Fibroblast of lung (primary cell): ENCODE results near the gene FLT3LG. TPM values are rescaled to one million over a fixed set of nuclear protein-coding genes. Genes with fewer than 3 reads are reported as not detected.

Experiments
- DNase-seq, 2 donors: peaks; one replicate each; pipeline versions ENCODE4 v3.0.0 to v3.0.0-alpha.2; 2010; ENCODE audit warnings: low read depth in 2 of 2
- H2AFZ ChIP-seq: 2 replicates; pipeline ENCODE4 v1.5.1; 2012; ENCODE audit warnings: low read length, control low read depth, inconsistent platforms
- H3K27ac ChIP-seq: 2 replicates; pipeline ENCODE4 v1.5.1; 2011; ENCODE audit warnings: low read length, control low read depth; ENCODE audit not compliant: insufficient read depth
- H3K27me3 ChIP-seq: 2 replicates; pipeline ENCODE4 v1.5.1; 2011; ENCODE audit warnings: mild to moderate bottlenecking, low read length; ENCODE audit not compliant: control insufficient read depth, insufficient read depth
- H3K36me3 ChIP-seq: 2 replicates; pipeline ENCODE4 v1.5.1; 2011; ENCODE audit warnings: low read length; ENCODE audit not compliant: control insufficient read depth, insufficient read depth
- H3K4me1 ChIP-seq: 2 replicates; pipeline ENCODE4 v1.5.1; 2011; ENCODE audit warnings: low read length; ENCODE audit not compliant: control insufficient read depth, insufficient read depth; ENCODE audit errors: extremely low read depth
- H3K4me2 ChIP-seq: 2 replicates; pipeline ENCODE4 v1.5.1; 2011; ENCODE audit warnings: low read length, control low read depth; ENCODE audit not compliant: insufficient read depth; ENCODE audit errors: extremely low read depth
- H3K4me3 ChIP-seq, 4 experiments: fragments of 200-600 bp in 1 of 4; sonication (generic) in 1 of 4; replicated peaks in 1 of 4; 2 replicates each; pipeline ENCODE4 v1.5.1; 2011 to 2016; ENCODE audit warnings: low read length in 4 of 4, low read depth in 3 of 4, mild to moderate bottlenecking in 3 of 4, control low read depth in 2 of 4, inconsistent platforms in 1 of 4, mixed read lengths in 1 of 4; ENCODE audit not compliant: insufficient read depth in 1 of 4; ENCODE audit errors: control extremely low read depth in 1 of 4
- H3K79me2 ChIP-seq: 2 replicates; pipeline ENCODE4 v1.5.1; 2012; ENCODE audit warnings: mild to moderate bottlenecking, low read length, inconsistent platforms; ENCODE audit not compliant: control insufficient read depth, insufficient read depth
- H3K9ac ChIP-seq: 2 replicates; pipeline ENCODE4 v1.5.1; 2011; ENCODE audit warnings: mild to moderate bottlenecking, low read length, control low read depth; ENCODE audit not compliant: insufficient read depth
- H3K9me3 ChIP-seq: 2 replicates; pipeline ENCODE4 v1.5.1; 2012; ENCODE audit warnings: low read depth, low read length; ENCODE audit not compliant: control insufficient read depth, insufficient read depth
- H4K20me1 ChIP-seq: 2 replicates; pipeline ENCODE4 v1.5.1; 2011; ENCODE audit warnings: low read length; ENCODE audit not compliant: control insufficient read depth, insufficient read depth; ENCODE audit errors: extremely low read depth
- EZH2 ChIP-seq: IDR thresholded peaks from 2 replicates; pipeline ENCODE4 v1.5.1; 2012; ENCODE audit warnings: low read length, control low read depth, mild to moderate bottlenecking; ENCODE audit errors: missing control alignments
- polyA plus RNA-seq, 2 donors: library from polyadenylated mRNA; depleted of rRNA in 1 of 2; stranded (reverse) in 1 of 2; unstranded in 1 of 2; fragments of >200 nt; gene quantifications; 2 replicates each; pipeline ENCODE4 v1.2.1, GENCODE V29; 2011 to 2012; ENCODE audit warnings: missing spikeins in 1 of 2
- total RNA-seq: library from RNA; depleted of rRNA; stranded (reverse); fragments of >200 nt; gene quantifications from 2 replicates; pipeline ENCODE4 v1.2.1, GENCODE V29; 2014
- TF ChIP-seq, protein P1 (sequence below), 2 donors: IDR thresholded peaks in 1 of 2; conservative IDR thresholded peaks in 1 of 2; 1 replicate in 1 of 2; 2 replicates in 1 of 2; pipeline ENCODE4 v1.5.1; 2011 to 2012; ENCODE audit warnings: low read length in 2 of 2, control low read depth in 1 of 2, inconsistent platforms in 1 of 2, low read depth in 1 of 2, mild to moderate bottlenecking in 1 of 2

The FLT3LG gene
- total and polyA plus RNA-seq, 2 donors (not counting 1 experiment from before 2014, with no cell fraction given), result 4.4 to 4.5 TPM

GRCh38 chr19:49474542-49474924 lies 518 bp downstream of the FLT3LG start:
- peak overlapping the region; percentile 76 for H2AFZ ChIP-seq
- H3K27me3 ChIP-seq, result no peaks in the 10 kb centered on the region
- TF ChIP-seq, protein P1, sequence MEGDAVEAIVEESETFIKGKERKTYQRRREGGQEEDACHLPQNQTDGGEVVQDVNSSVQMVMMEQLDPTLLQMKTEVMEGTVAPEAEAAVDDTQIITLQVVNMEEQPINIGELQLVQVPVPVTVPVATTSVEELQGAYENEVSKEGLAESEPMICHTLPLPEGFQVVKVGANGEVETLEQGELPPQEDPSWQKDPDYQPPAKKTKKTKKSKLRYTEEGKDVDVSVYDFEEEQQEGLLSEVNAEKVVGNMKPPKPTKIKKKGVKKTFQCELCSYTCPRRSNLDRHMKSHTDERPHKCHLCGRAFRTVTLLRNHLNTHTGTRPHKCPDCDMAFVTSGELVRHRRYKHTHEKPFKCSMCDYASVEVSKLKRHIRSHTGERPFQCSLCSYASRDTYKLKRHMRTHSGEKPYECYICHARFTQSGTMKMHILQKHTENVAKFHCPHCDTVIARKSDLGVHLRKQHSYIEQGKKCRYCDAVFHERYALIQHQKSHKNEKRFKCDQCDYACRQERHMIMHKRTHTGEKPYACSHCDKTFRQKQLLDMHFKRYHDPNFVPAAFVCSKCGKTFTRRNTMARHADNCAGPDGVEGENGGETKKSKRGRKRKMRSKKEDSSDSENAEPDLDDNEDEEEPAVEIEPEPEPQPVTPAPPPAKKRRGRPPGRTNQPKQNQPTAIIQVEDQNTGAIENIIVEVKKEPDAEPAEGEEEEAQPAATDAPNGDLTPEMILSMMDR (conservative IDR thresholded peaks at IDR 0.05 in 1 of 2, IDR thresholded peaks at IDR 0.05 in 1 of 2; ENCODE audit: low read depth in 1 of 2, low read length in 2 of 2), result no peak
- H3K9ac ChIP-seq, result peak overlapping the region; percentile 67
- no peaks in the 10 kb centered on the region for H3K4me1 ChIP-seq
- H3K9me3 ChIP-seq, result no peaks in the 10 kb centered on the region
- no peaks in the 10 kb centered on the region for H3K36me3 ChIP-seq
- H3K4me3 ChIP-seq, result peak overlapping the region; percentile 62 to 76 (median 74)
- no peaks in the 10 kb centered on the region for H4K20me1 ChIP-seq
- no peak for DNase-seq
- peak overlapping the region; percentile 57 for H3K27ac ChIP-seq
- peak overlapping the region; percentile 99 for H3K4me2 ChIP-seq
- no peaks in the 10 kb centered on the region for H3K79me2 ChIP-seq

DNA sequence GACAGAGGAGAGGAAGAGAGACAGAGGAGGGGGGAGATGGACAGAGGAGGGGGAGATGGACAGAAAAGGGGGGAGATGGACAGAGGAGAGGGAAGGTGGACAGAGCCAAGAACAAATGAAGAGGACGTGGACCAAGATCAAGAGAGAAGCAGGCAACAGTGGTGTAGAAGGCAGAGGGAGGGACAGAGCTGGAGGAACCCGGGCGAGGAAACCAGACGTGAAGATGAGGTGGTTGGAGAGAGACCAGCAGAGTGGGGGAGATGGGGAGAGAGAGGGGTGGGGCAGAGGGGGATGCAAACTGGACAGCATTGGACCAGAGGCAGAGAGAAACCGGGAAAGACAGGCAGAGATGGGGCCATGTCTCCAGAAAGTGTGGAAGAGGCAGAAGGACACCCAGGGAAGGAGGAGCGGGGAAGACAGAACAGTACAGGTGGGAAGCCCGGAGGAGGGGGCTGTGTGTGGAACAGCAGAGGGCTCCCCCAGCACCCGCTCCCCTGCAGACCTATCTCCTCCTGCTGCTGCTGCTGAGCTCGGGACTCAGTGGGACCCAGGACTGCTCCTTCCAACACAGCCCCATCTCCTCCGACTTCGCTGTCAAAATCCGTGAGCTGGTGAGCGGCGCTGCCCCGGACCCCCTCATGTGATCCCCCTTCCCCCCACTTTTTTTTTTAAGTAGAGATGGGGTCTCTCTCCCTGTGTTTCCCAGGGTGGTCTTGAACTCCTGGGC lies 1.3 kb downstream of the FLT3LG start:
- Histone ChIP-seq H2AFZ (peak overlapping the region; percentile 17), H3K36me3 (no peaks in the 10 kb centered on the region), H3K27ac (no peak overlapping the region), H3K9me3 (no peaks in the 10 kb centered on the region), H3K27me3 (no peaks in the 10 kb centered on the region), H3K4me3 (peak overlapping the region in 3 of 4 experiments; percentile 74 to 76 (median 75)), H3K9ac (no peak overlapping the region), H3K4me2 (peak overlapping the region; percentile 99), H3K4me1 (no peaks in the 10 kb centered on the region), H3K79me2 (no peaks in the 10 kb centered on the region), H4K20me1 (no peaks in the 10 kb centered on the region)
- TF ChIP-seq EZH2, result no peak
- TF ChIP-seq, protein P1 (conservative IDR thresholded peaks at IDR 0.05 in 1 of 2, IDR thresholded peaks at IDR 0.05 in 1 of 2; ENCODE audit: low read depth in 1 of 2, low read length in 2 of 2), result no peak
- no peak for DNase-seq

DNA sequence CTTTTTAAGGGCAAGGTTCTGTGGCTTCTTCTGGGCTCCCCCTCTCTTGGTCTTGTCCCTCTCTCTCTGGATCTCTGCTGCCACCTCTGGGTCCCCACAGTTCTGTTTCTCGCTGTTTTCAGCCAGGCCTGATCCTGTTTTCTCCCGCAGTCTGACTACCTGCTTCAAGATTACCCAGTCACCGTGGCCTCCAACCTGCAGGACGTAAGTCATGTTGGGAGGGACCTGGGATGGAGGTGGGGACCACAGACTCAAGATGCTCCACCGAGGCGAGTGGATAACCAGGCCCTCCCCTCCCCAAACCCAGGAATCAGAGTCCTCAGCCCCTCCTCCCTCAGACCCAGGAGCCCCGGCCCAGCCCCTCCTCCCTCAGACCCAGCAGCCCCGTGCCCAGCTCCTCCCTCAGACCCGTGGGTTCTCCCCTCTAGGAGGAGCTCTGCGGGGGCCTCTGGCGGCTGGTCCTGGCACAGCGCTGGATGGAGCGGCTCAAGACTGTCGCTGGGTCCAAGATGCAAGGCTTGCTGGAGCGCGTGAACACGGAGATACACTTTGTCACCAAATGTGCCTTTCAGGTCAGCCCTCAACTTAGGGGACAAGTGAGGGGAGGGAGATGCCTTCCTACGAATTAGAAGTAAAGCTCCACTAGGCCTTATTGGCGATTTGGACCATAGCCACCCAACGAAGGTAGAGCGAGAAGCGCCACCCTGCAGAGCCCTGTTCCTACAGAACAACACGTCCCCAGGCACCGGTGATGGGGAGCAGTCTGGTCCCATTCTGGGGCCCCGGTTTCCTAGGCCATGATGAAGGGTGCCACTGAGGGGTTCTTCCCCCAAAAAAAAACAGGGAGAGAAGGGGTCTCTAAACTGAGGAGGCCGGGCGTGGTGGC lies 2.2 kb downstream of the FLT3LG start:
- Histone ChIP-seq H3K36me3 (no peaks in the 10 kb centered on the region), H3K4me2 (no peak overlapping the region), H3K4me1 (no peaks in the 10 kb centered on the region), H3K4me3 (peak overlapping the region in 1 of 4 experiments; percentile 7), H3K9me3 (no peaks in the 10 kb centered on the region), H2AFZ (no peak overlapping the region), H3K79me2 (no peaks in the 10 kb centered on the region), H3K27ac (no peak overlapping the region), H3K27me3 (no peaks in the 10 kb centered on the region), H4K20me1 (no peaks in the 10 kb centered on the region), H3K9ac (no peak overlapping the region)
- DNase-seq, result peak in 1 of 2 donors; percentile 35
- no peak for TF ChIP-seq EZH2
- TF ChIP-seq, protein P1 (conservative IDR thresholded peaks at IDR 0.05 in 1 of 2, IDR thresholded peaks at IDR 0.05 in 1 of 2; ENCODE audit: low read depth in 1 of 2, low read length in 2 of 2), result peak; percentile 42 to 58
